Skin epidermis (tissue), 12 donors: Measurements from ENCODE around the gene EIPR1.

Source experiments
- H3K27ac ChIP-seq, 21 experiments: fragments of 200-600 bp; sonication (generic) in 11 of 21; one replicate each; pipeline ENCODE4 v1.5.0; 2020; ENCODE audit warnings: mild to moderate bottlenecking in 3 of 21, inconsistent platforms in 2 of 21, moderate library complexity in 2 of 21
- H3K4me3 ChIP-seq, 7 experiments: fragments of 200-600 bp; sonication (generic) in 2 of 7; one replicate each; pipeline ENCODE4 v1.5.0; 2020; ENCODE audit warnings: inconsistent platforms in 2 of 7, mild to moderate bottlenecking in 2 of 7, moderate library complexity in 1 of 7

Gene EIPR1

GRCh38 chr2:3280197-3280596 lies 97.4 kb downstream of the EIPR1 start:
- Histone ChIP-seq H3K27ac (no peak overlapping the region), H3K4me3 (no peak overlapping the region)

- Histone ChIP-seq H3K27ac (no peak overlapping the region), H3K4me3 (no peak overlapping the region)
Measured at GRCh38 chr2:3279236-3279960, 98.2 kb downstream of the EIPR1 start.

- Histone ChIP-seq H3K4me3 (no peak overlapping the region), H3K27ac (no peak overlapping the region)
Measured at GRCh38 chr2:3278521-3279218, 98.9 kb downstream of the EIPR1 start.

- no peak overlapping the region for H3K27ac ChIP-seq
- H3K4me3 ChIP-seq: no peak overlapping the region
Measured at GRCh38 chr2:3277748-3278520, 99.7 kb downstream of the EIPR1 start.

- Histone ChIP-seq H3K27ac (no peak overlapping the region), H3K4me3 (no peak overlapping the region)
Measured at GRCh38 chr2:3277050-3277747, 100.4 kb downstream of the EIPR1 start.

- Histone ChIP-seq H3K27ac (no peak overlapping the region), H3K4me3 (no peak overlapping the region)
Measured at GRCh38 chr2:3272761-3273160, 104.9 kb downstream of the EIPR1 start.

- Histone ChIP-seq H3K4me3 (no peak overlapping the region), H3K27ac (no peak overlapping the region)
Measured at GRCh38 chr2:3270095-3270478, 107.5 kb downstream of the EIPR1 start.

GRCh38 chr2:3269425-3270094 lies 108.1 kb downstream of the EIPR1 start:
- Histone ChIP-seq H3K27ac (no peak overlapping the region), H3K4me3 (no peak overlapping the region)

- no peak overlapping the region for H3K27ac ChIP-seq
Measured at GRCh38 chr2:3268705-3269029, 109.0 kb downstream of the EIPR1 start.

GRCh38 chr2:3267869-3268704 lies 109.5 kb downstream of the EIPR1 start:
- no peak overlapping the region for H3K4me3 ChIP-seq
- H3K27ac ChIP-seq: no peak overlapping the region

More at GRCh38 chr2:3268705-3269029, 109.0 kb downstream of the EIPR1 start:
- no peak overlapping the region for H3K4me3 ChIP-seq

- H3K4me3 ChIP-seq: no peak overlapping the region
- H3K27ac ChIP-seq: no peak overlapping the region
Measured at GRCh38 chr2:3266925-3267867, 110.4 kb downstream of the EIPR1 start.

GRCh38 chr2:3265981-3266924 lies 111.4 kb downstream of the EIPR1 start:
- Histone ChIP-seq H3K4me3 (no peak overlapping the region), H3K27ac (no peak overlapping the region)

GRCh38 chr2:3265471-3265870 lies 112.1 kb downstream of the EIPR1 start:
- Histone ChIP-seq H3K27ac (no peak overlapping the region), H3K4me3 (no peak overlapping the region)

GRCh38 chr2:3264010-3264744 lies 113.4 kb downstream of the EIPR1 start:
- no peak overlapping the region for H3K4me3 ChIP-seq
- no peak overlapping the region for H3K27ac ChIP-seq

GRCh38 chr2:3263487-3263886 lies 114.1 kb downstream of the EIPR1 start:
- Histone ChIP-seq H3K27ac (no peak overlapping the region), H3K4me3 (no peak overlapping the region)
